Neural cell (in vitro differentiated cells): ENCODE measurements around the gene NEUROD4.

Source experiments
- CTCF ChIP-seq: fragments of 450-650 bp; IDR thresholded peaks from 2 replicates; pipeline ENCODE4 v1.5.1; 2014; ENCODE audit warnings: antibody characterized with exemption, mild to moderate bottlenecking, moderate library complexity; ENCODE audit not compliant: poor library complexity, severe bottlenecking
- EP300 ChIP-seq: fragments of 450-650 bp; conservative IDR thresholded peaks from 2 replicates; pipeline ENCODE4 v1.6.1; 2014; ENCODE audit warnings: antibody characterized with exemption, mild to moderate bottlenecking, moderate library complexity; ENCODE audit not compliant: poor library complexity, severe bottlenecking
- EZH2 ChIP-seq: fragments of 200-600, 300-800 bp; shearing (Covaris generic), sonication (generic); IDR thresholded peaks from 2 replicates; pipeline ENCODE4 v1.6.1; 2014; ENCODE audit warnings: antibody characterized with exemption, low read length, borderline replicate concordance, mild to moderate bottlenecking; ENCODE audit not compliant: insufficient read depth, poor library complexity, severe bottlenecking
- MXI1 ChIP-seq: fragments of 450-650 bp; conservative IDR thresholded peaks from 2 replicates; pipeline ENCODE4 v1.6.1; 2014; ENCODE audit warnings: antibody characterized with exemption, mild to moderate bottlenecking; ENCODE audit not compliant: poor library complexity, severe bottlenecking
- POLR2AphosphoS5 ChIP-seq: IDR thresholded peaks from 2 replicates; pipeline ENCODE4 v1.6.1; 2012
- RAD21 ChIP-seq: fragments of 450-650 bp; conservative IDR thresholded peaks from 2 replicates; pipeline ENCODE4 v1.6.1; 2014; ENCODE audit warnings: antibody characterized with exemption, mild to moderate bottlenecking, moderate library complexity
- REST ChIP-seq: IDR thresholded peaks from 2 replicates; pipeline ENCODE4 v1.6.1; 2012; ENCODE audit warnings: borderline replicate concordance
- TAF1 ChIP-seq: IDR thresholded peaks from 2 replicates; pipeline ENCODE4 v1.6.1; 2012; ENCODE audit warnings: low read depth

GRCh38 chr12:55074806-55075205 lies 55.0 kb downstream of the NEUROD4 start:
- TF ChIP-seq CTCF = no peak
- TF ChIP-seq TAF1 = no peak
- no peak for TF ChIP-seq RAD21
- TF ChIP-seq EZH2 = no peak
- no peak for TF ChIP-seq POLR2AphosphoS5
- no peak for TF ChIP-seq EP300
- no peak for TF ChIP-seq REST
- TF ChIP-seq MXI1 = no peak
